ENCODE measurements around the gene DAP.

DNA sequence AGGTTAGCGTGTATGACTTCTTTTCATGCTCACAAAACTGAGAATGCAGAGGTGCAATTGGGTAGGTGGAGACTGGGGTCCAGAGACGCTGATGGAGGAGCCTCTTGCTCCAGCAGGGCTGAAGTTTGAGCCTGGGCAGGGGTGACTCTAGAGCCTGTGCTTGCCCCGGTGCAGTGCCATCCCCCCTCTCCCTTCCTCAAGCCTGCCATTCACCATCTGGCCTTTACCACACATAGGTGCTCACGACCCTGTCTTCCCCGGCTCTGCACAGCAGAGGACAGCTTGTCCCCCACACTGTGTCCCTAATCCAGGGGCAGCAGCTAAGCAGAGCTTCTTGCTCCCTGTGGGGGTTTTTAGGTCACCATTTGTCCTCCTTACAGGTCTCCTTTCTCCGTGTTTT, 86.5 kb downstream of the DAP start:
- TF ChIP-seq POLR2AphosphoS5 (IDR thresholded peaks at IDR 0.05; ENCODE audit: borderline replicate concordance, low read depth, low read length), result no peak
- no peak for TF ChIP-seq EZH2 (IDR thresholded peaks at IDR 0.05)
- TF ChIP-seq FOXP2 (optimal IDR thresholded peaks at IDR 0.05; ENCODE audit: control extremely low read depth, extremely low read length, insufficient read depth), result no peak
